Measurements from ENCODE around the gene NCKAP1. TPM values are rescaled to one million over a fixed set of nuclear protein-coding genes. Genes with fewer than 3 reads are reported as not detected.

Gene NCKAP1
- total RNA-seq, 1 experiment from 2014 or later = 118 TPM

Other genes starting within 250 kb of the NCKAP1 start
- 0.35 and 0.49 TPM in 2 replicates for gene FRZB, start 171.8 kb downstream of the NCKAP1 start, total RNA-seq (2014; rRNA removed; shearing (Covaris generic))
- gene DUSP19, start 40.3 kb upstream of the NCKAP1 start, total RNA-seq (2014; rRNA removed; shearing (Covaris generic)) = 3.4 and 3.9 TPM in 2 replicates
- gene NUP35, start 86.0 kb upstream of the NCKAP1 start, total RNA-seq (2014; rRNA removed; shearing (Covaris generic)) = 49.1 and 52.6 TPM in 2 replicates

Data from SJCRH30 (cell line).